Activated T-cell treated with anti-CD3 and anti-CD28 coated beads for 1 hour (primary cell): ENCODE measurements around the gene XRN1.
"Not testable (repeated sequence)": the region's sequence is repeated elsewhere in the genome, so short reads cannot be mapped to it uniquely, and the experiment has no call there.

Experiments used
- DNase-seq: peaks from one replicate; pipeline ENCODE4 v3.0.0-alpha.2; 2020; ENCODE audit warnings: low read depth

XRN1 gene

DNA sequence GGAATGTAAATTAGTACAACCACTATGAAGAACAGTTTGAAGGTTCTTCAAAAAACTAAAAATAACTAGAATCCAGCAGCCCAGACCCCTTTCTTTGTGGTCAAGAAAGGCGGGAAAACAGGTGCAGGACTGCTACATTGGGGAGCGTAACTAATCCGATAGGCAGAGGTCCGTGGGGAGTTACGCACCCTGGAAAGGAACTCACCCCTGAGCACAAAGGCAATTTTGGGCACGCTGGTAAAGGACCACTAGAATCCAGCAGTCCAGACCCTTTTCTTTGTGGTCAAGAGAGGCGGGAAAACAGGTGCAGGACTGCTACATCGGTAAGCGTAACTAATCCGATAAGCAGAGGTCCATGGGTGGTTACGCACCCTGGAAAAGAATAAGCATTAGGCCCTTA, 9.7 kb downstream of the XRN1 start:
- not testable (repeated sequence) for DNase-seq

- DNase-seq = no peak
These were observed 10.8 kb downstream of the XRN1 start for GRCh38 chr3:142436951-142437585.

DNA sequence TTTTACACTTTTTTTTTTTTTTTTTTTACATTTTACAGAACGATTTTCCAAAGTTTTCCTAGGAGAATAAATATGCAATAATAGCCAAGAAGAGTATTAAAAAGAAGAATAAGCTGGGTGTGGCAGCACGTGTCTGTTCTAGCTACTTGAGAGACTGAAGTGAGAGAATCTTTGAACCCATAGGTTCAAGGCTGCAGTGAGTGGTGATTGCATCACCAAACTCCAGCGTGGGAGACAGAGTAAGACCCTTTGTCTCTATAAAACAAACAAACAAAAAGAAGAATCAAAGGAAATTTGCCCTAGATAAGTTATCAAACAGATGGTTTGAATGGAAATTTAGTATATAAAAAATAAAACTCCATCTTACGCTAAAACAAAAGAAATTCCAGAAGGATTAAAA, 13.3 kb downstream of the XRN1 start:
- DNase-seq = no peak

DNA sequence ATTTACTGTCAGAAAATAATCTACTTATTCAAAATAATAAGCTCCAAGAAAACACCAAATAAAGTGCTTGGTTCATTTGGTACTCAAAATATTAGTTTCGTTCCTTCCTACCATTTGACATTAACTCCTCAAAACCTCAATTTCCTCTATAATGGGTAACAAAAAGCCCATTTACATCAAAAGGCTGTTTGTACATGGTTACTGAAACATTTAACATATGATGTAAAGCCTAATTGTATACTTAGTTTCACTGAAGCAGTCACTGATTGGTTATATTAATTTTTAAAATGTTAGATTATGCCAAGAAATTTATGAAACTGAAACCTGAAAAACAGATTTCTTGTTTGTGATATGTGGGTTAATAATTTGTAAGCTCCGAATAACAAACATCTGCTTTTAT, 14.7 kb downstream of the XRN1 start:
- no peak for DNase-seq

DNA sequence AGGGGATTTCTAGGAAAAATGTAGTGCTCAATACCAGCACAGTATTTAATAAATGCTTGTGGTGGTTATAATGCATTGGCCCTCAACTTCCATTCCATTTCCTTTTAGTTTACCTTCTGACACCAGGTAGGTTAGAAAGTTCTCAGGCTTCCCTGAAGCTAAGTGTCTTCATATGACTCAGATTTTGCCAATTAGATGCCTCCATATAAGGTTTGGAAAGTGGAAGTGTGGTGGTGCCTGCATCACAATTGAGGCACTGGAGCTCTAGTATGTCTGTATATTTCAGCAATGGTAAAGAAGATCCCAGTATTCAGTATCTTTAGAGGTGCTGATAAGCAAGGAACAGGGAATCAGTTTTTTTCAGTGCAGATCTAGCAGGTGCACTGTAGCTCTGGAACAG, 18.3 kb downstream of the XRN1 start:
- DNase-seq = no peak

DNA sequence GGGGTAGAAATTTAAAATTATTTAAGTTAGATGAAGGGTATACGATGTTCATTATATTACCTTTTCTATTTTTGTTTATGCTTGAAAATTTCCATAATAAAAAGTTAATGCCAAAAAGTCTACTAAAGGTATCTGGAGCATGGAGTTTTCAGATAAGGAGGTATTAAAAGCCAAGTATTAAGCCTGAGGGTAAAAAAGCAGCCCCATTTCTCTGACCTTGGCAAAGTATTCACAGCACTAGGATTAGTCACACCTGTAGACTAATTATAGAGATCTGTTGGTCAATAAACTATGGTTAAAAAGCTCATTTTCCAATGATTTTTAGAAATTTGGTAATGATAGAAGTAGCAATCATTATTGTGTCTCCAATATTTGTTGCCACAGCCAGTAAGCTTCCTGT, 23.1 kb downstream of the XRN1 start:
- DNase-seq = no peak

DNA sequence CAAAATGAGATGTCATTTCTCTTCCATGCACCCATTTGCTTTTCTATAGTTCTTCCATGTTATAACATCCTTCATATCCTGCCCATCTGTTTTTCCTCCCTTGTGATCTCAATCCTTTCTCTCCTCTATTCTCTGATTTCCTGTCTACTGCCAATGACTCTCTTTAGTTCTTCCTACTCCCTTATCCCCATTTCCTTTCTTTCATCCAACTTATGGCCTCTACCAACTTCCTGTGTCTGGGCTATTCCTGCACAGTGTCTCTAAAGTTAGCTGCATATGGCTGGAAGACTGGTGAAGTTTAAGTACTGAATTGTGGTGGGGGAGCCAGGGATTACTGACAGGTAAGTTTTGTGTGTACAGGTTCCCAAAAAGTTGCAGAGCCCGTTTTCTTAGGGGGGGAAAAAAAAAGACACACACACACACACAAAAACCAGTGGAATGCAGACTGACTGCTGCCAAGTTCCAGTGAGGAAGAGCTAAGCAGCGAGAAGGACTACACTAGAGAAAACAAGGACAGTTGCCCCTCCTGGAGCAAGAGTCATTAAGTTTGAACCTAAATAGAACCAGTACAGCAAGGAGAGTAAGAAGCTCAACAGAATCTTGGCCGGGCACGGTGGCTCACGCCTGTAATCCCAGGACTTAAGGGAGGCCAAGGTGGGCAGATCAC, 28.8 kb downstream of the XRN1 start:
- DNase-seq = no peak

DNA sequence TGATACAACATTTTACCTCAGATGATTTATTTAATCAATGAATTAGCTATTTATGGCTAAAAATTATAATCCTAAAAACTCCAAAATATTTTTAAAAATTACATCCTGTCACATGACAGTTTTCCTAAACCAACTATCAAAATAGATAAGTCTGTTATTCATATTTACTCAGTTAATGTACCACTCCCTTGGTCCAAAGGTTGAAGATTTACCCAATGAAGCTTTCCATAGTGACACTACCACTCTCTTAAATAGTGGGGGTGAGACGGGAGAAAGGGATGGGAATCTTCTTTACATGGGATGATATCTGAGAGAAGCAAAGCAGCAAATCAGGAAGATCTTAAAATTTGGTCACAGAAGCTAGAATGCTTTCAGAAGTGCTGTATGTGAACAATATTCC, 30.5 kb downstream of the XRN1 start:
- DNase-seq = no peak

DNA sequence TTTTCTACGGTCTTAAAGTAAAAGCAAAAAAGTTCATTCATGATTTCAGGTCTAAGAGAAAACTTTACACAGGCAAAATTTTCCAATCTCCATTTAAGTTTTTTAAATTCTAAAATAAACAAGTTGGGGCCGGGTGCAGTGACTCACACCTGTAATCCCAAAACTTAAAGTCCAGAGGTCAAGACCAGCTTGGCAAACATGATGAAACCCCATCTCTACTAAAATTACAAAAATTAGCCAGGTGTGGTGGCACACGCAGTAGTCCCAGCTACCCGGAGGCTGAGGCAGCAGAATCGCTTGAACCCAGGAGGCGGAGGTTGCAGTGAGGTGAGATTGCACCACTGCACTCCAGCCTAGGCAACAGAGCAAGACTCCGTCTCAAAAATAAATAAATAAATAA, 47.3 kb downstream of the XRN1 start:
- DNase-seq = not testable (repeated sequence)

DNA sequence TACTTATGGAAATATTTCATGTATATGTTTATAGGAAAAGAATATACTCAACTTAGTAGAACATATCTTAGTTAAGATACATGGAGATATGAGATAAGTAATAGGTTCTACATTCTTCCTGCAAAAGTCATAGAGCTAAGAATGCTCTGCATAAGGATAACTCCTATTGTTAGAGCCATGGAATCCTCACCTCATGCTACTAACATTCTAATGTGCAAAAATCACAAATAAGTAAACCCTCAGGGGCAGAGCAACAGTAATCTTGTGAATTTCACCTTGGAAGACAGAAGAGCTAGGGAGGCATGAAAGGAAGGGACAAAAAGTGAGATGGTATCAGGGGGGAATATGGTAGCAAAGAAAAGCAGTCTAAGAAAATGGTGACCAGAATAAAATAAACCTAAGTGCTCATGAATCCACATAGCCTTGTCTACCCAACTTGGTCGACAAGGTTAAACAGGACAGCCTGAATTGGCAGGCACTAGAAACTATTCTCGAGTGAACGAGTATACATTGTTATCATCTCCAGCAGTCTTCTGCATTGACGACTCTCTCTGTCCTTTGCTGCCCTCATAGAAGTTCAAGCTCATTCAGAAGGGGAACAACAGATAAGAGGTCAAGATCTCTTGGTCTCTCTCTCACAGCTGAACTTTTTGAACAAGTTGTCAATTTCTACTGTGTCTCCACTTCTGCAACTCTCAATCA, 52.8 kb downstream of the XRN1 start:
- DNase-seq = no peak

DNA sequence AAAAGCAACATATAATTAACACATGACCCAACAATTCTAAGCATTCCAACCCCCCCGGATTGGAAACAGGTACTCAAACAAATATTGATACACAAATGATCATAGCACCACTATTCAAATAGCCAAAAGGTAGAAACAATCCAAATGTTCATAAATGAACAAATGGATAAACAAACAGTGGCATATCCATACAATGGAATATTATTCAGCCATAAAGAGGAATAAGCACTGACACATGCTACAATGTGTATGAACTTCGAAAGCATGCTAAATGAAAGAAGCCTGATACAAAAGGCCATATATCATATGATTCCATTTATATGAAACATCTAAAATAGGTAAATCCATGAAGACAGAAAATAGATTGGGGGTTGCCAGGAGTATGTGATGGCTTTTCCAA, 62.8 kb downstream of the XRN1 start:
- DNase-seq = no peak

DNA sequence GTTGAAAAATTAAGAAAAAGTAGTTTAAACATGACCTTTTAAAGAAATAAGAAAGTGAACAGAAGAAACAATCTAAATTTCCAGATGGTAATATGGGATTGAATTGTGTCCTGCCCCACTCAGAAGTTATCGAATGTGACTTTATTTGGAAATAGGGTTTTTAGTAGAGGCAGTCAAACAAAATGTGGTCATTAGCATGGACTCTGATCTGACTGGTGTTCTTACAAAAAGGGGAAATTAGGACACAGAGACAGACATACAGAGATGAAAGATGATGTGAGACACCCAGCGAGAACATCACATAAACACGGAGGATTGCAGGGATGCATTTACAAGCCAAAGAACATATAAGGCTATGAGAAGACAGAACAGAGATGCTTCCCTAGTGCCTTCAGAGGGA, 73.2 kb downstream of the XRN1 start:
- no peak for DNase-seq

- not testable (repeated sequence) for DNase-seq
These were observed 78.3 kb downstream of the XRN1 start for GRCh38 chr3:142369576-142369975.

DNA sequence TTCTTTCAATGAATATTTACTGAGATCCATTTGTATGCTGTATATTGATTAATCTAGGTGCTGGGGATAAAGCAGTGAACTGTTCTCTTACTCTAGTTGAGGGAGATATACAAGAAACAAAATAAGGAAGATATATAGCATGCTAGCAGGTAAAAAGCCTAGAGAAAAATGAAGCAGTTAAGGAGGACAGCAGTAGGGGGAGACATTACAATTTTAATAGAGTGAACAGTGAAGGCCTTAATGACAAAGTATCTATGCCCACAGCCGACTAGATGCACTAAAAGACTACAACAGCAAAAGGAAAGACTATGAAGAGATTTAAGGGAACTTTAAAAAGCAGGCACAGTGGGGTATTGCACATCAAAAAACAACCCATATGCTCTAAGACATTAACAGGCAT, 81.4 kb downstream of the XRN1 start:
- no peak for DNase-seq

GRCh38 chr3:142363936-142364467, 83.8 kb downstream of the XRN1 start:
- no peak for DNase-seq

DNA sequence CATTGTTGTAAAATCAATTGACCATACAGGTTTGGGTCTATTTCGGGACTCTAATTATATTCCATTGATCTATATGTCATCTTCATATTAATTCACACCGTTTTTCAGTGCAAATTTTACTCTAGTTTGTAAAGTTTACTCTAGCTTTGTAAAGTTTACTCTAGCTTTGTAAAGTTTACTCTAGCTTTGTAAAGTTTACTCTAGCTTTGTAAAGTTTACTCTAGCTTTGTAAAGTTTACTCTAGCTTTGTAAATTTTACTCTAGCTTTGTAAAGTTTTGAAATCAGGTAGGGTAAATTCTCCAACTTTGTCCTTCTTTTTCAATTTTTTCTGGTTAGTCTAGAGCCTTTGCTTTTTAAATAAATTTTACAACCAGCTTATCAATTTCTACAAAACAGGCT, 84.4 kb downstream of the XRN1 start:
- not testable (repeated sequence) for DNase-seq

DNA sequence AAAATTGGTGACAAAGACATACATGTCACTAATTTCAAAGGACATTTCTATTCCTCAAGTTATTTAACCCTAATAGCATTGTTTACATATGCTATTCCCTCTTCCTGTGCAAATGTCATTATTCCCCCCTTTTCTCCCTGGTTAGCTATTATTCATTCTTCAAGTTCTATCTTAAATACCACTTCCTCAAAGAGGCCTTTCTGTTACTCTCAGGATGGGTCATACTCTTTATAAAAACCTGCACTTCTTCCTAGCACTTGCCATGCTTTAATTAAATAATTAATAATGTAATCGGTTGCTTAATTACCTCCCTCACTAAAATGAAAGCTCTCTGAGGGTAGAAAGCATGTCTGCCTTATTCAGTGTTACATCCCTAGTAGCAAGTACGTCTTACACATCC, 88.5 kb downstream of the XRN1 start:
- no peak for DNase-seq

DNA sequence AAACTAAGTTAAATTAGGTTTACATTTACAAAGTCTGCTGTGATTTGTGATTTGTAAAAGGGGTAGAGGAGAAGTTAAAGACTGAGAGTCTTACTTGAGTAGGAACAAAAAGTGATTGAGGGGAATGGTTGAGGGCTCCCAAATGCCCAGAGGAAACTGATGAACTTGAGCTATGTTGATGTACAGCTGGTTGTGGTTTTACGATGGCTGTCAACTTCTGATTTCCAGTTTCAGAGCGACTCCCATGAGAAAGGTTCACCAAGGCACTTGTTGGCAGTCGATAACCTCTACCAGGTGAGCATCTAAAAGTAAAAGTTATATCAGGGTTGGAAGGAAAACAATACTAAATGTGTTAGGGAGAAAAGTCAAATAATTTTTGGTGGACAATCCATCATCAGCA, 91.0 kb downstream of the XRN1 start:
- no peak for DNase-seq

DNA sequence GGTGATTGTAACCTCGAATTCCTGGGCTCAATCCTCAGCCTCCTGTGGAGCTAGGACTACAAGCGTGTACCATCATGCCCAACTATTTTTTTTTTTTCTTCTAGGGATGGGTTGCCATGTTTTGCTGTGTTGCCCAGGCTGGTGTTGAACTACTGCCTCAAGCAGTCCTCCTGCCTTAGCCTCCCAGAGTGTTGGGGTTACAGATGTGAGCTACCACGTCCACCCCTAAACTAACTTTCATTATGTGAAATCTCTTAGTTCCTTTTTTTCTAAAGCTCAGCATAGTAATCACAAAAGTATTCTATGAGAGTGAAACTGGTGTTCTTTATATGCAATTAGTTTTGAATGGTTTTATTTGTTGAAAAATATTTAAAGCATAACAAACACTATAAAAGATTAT, 92.1 kb downstream of the XRN1 start:
- no peak for DNase-seq

DNA sequence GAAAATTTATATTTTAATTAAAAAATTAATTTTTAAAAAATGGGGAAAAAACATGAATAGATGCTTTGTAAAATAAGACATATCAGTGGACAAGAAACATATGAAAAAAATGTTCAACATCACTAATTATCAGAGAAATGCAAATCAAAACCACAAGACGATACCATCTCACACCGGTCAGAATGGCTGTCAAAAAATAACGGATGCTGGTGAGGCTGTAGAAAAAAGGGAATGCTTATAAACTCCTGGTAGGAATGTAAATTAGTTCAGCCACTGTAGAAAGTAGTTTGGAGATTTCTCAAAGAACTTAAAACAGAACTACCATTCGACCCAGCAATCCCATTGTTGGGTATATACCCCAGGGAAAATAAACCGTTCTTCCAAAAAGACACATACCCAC, 93.8 kb downstream of the XRN1 start:
- DNase-seq = no peak

DNA sequence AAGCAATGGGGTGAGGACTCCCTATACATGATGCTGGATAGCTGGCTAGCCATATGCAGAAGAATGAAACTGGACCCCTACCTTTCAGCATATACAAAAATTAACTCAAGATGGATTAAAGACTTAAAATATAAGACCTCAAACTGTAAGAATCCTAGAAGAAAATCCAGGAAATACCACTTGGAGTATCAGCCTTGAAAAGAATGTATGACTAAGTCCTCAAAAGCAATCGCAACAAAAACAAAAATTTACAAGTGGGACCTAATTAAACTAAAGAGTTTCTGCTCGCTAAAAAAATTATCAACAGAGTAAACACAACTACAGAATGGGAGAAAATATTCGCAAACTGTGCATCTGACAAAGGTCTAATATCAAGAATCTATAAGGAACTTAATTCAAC, 94.3 kb downstream of the XRN1 start:
- DNase-seq = no peak

GRCh38 chr3:142352698-142353097, 95.1 kb downstream of the XRN1 start:
- not testable (repeated sequence) for DNase-seq

DNA sequence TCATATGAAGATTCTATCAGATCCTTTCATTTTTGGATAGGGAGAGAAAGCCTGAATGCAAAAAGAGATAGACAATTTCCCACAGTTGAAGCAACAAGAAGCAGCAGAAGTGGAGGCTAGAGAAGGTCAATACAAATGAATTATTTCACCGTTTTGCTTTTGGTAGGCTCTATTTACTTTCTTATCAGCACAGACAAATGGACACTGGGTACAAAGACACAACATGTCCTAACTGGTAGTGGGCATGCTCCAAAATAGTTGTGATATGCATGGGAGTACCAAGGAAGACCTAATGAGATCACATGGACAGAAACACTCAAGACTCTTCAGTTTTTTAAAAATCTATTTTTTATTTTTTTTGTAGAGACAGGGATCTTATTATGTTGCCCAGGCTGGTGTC, 99.4 kb downstream of the XRN1 start:
- no peak for DNase-seq
